K562 (cell line): ENCODE measurements around the gene TECPR1. TPM values are rescaled to one million over a fixed set of nuclear protein-coding genes. Genes with fewer than 3 reads are reported as not detected.

Source experiments
- ATAC-seq: fragments of 200-7000 bp; cut with Tn5 transposase; 3 replicates; pipeline ENCODE4 v1.9.1; 2020; ENCODE audit warnings: moderate library complexity
- BruUV-seq: library from RNA; stranded (reverse); fragments of 400-500 nt; replicated peaks from 2 replicates; lab custom pipeline; 2021; lab: Mats Ljungman, UMichigan
- CTCF ChIA-PET: fragments of 300-600 bp; formaldehyde crosslinking; extraction: SDS; loops from one replicate; lab custom pipeline; 2021; ENCODE audit warnings: low intra/inter-chr PET ratio; lab: Yijun Ruan, JAX
- POLR2A ChIA-PET: fragments of 300-600, 350-650 bp; sonication (Branson Sonifier 250); formaldehyde crosslinking; extraction: SDS; loops from one replicate; lab custom pipeline; 2021; ENCODE audit warnings: antibody characterized with exemption, inconsistent platforms; lab: Yijun Ruan, JAX
- DNase-seq, 4 experiments: peaks; one replicate each; pipeline versions ENCODE4 v3.0.0 to v3.0.0-alpha.2; 2011 to 2018; ENCODE audit warnings: low spot score in 3 of 4, mixed read lengths in 3 of 4; ENCODE audit errors: extremely low read depth in 1 of 4
- FAIRE-seq: peaks from 2 replicates; lab custom pipeline; 2011; peaks lifted over from hg19 to GRCh38; lab: Jason Lieb, UNC
- H2AFZ ChIP-seq: 2 replicates; pipeline ENCODE4 v1.6.0; 2011; ENCODE audit warnings: low read depth, low read length, control low read depth, inconsistent platforms
- H3K27ac ChIP-seq: fragments of 200-600 bp; 3 replicates; pipeline ENCODE4 v1.8.0; 2011; ENCODE audit warnings: low read depth, mild to moderate bottlenecking, control low read depth, inconsistent platforms, low read length, moderate library complexity, mixed read lengths; ENCODE audit errors: extremely low read depth
- H3K27me3 ChIP-seq, 2 experiments: fragments of 300-600 bp in 1 of 2; 2 replicates in 1 of 2; 3 replicates in 1 of 2; pipeline versions ENCODE4 v1.6.0 to v1.8.0; 2011; ENCODE audit warnings: inconsistent platforms in 2 of 2, low read length in 2 of 2, mild to moderate bottlenecking in 1 of 2, mixed read lengths in 1 of 2, moderate library complexity in 1 of 2; ENCODE audit not compliant: control insufficient read depth in 2 of 2, insufficient read depth in 2 of 2
- H3K36me3 ChIP-seq: fragments of 300-600 bp; 3 replicates; pipeline ENCODE4 v1.8.0; 2011; ENCODE audit warnings: mild to moderate bottlenecking, low read length, inconsistent platforms; ENCODE audit not compliant: control insufficient read depth, insufficient read depth
- H3K4me1 ChIP-seq, 2 experiments: fragments of 200-600 bp in 1 of 2; replicated peaks in 1 of 2; 2 replicates in 1 of 2; 3 replicates in 1 of 2; pipeline versions ENCODE4 v1.5.1 to v1.8.0; 2011; ENCODE audit warnings: inconsistent platforms in 2 of 2, low read length in 2 of 2, mild to moderate bottlenecking in 1 of 2, mixed read lengths in 1 of 2, moderate library complexity in 1 of 2; ENCODE audit not compliant: control insufficient read depth in 2 of 2, insufficient read depth in 2 of 2
- H3K4me2 ChIP-seq: 2 replicates; pipeline ENCODE4 v1.6.1; 2011; ENCODE audit warnings: low read length, control low read depth, inconsistent platforms, mixed read lengths; ENCODE audit not compliant: insufficient read depth
- H3K4me3 ChIP-seq: fragments of 200-600 bp; sonication (generic), shearing (Covaris generic); 2 replicates; pipeline ENCODE4 v1.5.1; 2016; ENCODE audit warnings: control low read depth, inconsistent platforms
- H3K79me2 ChIP-seq: fragments of 200-600 bp; 3 replicates; pipeline ENCODE4 v1.8.0; 2011; ENCODE audit warnings: low read length, inconsistent platforms; ENCODE audit not compliant: control insufficient read depth, insufficient read depth
- H3K9ac ChIP-seq, 2 experiments: 2 replicates each; pipeline versions ENCODE4 v1.6.0 to v1.6.1; 2011; ENCODE audit warnings: low read depth in 2 of 2, low read length in 2 of 2, control low read depth in 1 of 2, inconsistent platforms in 1 of 2, mild to moderate bottlenecking in 1 of 2, mixed read lengths in 1 of 2; ENCODE audit not compliant: insufficient read depth in 1 of 2
- H3K9me1 ChIP-seq: one replicate; pipeline ENCODE4 v1.6.0; 2011; ENCODE audit warnings: inconsistent platforms, mild to moderate bottlenecking, low read length, moderate library complexity; ENCODE audit not compliant: control insufficient read depth, insufficient read depth
- H3K9me3 ChIP-seq: replicated peaks from 2 replicates; pipeline ENCODE4 v1.5.1; 2011; ENCODE audit warnings: low read depth, low read length, inconsistent platforms; ENCODE audit not compliant: control insufficient read depth, insufficient read depth
- H4K20me1 ChIP-seq: replicated peaks from 2 replicates; pipeline ENCODE4 v1.6.1; 2011; ENCODE audit warnings: low read length, inconsistent platforms, mixed read lengths; ENCODE audit not compliant: control insufficient read depth, insufficient read depth
- CAMTA2 ChIP-seq: fragments of 250-450 bp; sonication (Bioruptor Pico); conservative IDR thresholded peaks from 2 replicates; pipeline ENCODE4 v1.5.1; 2022
- EHMT2 ChIP-seq: fragments of 450-650 bp; IDR thresholded peaks from 2 replicates; pipeline ENCODE4 v1.6.1; 2018; ENCODE audit warnings: antibody characterized with exemption
- ELF2 ChIP-seq: fragments of 250-450 bp; sonication (Bioruptor Pico); IDR thresholded peaks from 2 replicates; pipeline ENCODE4 v1.5.0; 2021; ENCODE audit warnings: mild to moderate bottlenecking
- GABPB2 ChIP-seq: fragments of 250-450 bp; sonication (Bioruptor Pico); conservative IDR thresholded peaks from 2 replicates; pipeline ENCODE4 v1.5.1; 2021; ENCODE audit warnings: mild to moderate bottlenecking
- NCOR1 ChIP-seq: fragments of 450-650 bp; IDR thresholded peaks from 2 replicates; pipeline ENCODE4 v1.6.1; 2016; ENCODE audit warnings: mild to moderate bottlenecking, moderate library complexity
- NFATC3 ChIP-seq: fragments of 450-650 bp; IDR thresholded peaks from 2 replicates; pipeline ENCODE4 v1.6.1; 2017; ENCODE audit warnings: mild to moderate bottlenecking
- NFE2L1 ChIP-seq: fragments of 450-650 bp; IDR thresholded peaks from 2 replicates; pipeline ENCODE4 v1.6.1; 2016; ENCODE audit warnings: missing genetic modification characterization, low read depth, mild to moderate bottlenecking, missing compliant biosample characterization, moderate library complexity, borderline replicate concordance
- NR2C1 ChIP-seq, 2 experiments: fragments of 450-650 bp; IDR thresholded peaks; 2 replicates each; pipeline ENCODE4 v1.6.1; 2017; ENCODE audit warnings: mild to moderate bottlenecking in 2 of 2, antibody characterized with exemption in 1 of 2, inconsistent platforms in 1 of 2, missing compliant biosample characterization in 1 of 2, missing genetic modification characterization in 1 of 2
- POLR3A ChIP-seq: IDR thresholded peaks from 2 replicates; pipeline ENCODE4 v1.6.1; 2011; ENCODE audit warnings: borderline replicate concordance, mild to moderate bottlenecking, moderate library complexity; ENCODE audit not compliant: insufficient read length, insufficient read depth; ENCODE audit errors: extremely low read depth
- POLR3G ChIP-seq: IDR thresholded peaks from 2 replicates; pipeline ENCODE4 v1.6.1; 2011; ENCODE audit not compliant: insufficient read length, insufficient replicate concordance; ENCODE audit errors: extremely low read depth
- SFPQ ChIP-seq: fragments of 200-400 bp; formaldehyde crosslinking; IDR thresholded peaks from 2 replicates; pipeline ENCODE4 v1.6.1; 2017; ENCODE audit warnings: mild to moderate bottlenecking, low read depth, low read length, moderate library complexity
- SMARCC2 ChIP-seq: fragments of 450-650 bp; IDR thresholded peaks from 2 replicates; pipeline ENCODE4 v1.6.1; 2017; ENCODE audit warnings: antibody characterized with exemption, moderate library complexity, mild to moderate bottlenecking, low read depth
- TGIF2 ChIP-seq: sonication (generic); formaldehyde crosslinking; IDR thresholded peaks from 2 replicates; pipeline ENCODE4 v1.8.1; 2022; ENCODE audit warnings: mild to moderate bottlenecking, missing genetic modification reagents, moderate library complexity
- TRIM28 ChIP-seq: fragments of 450-650 bp; IDR thresholded peaks from 2 replicates; pipeline ENCODE4 v1.6.1; 2017
- ZNF280A ChIP-seq: fragments of 450-650 bp; IDR thresholded peaks from 2 replicates; pipeline ENCODE4 v1.6.1; 2018; ENCODE audit warnings: mild to moderate bottlenecking, low read depth; ENCODE audit not compliant: partially characterized antibody
- ZNF511 ChIP-seq: sonication (generic); formaldehyde crosslinking; IDR thresholded peaks from 2 replicates; pipeline ENCODE4 v1.8.0; 2022; ENCODE audit warnings: mild to moderate bottlenecking, missing genetic modification reagents
- ZSCAN29 ChIP-seq: fragments of 450-650 bp; IDR thresholded peaks from 2 replicates; pipeline ENCODE4 v1.6.1; 2017
- WGBS: fragments of 100-300 bp; shearing (Covaris generic); methylation state at CpG from one replicate; pipeline ENCODE4 v1.1.6; 2016; ENCODE audit warnings: low coverage, mixed read lengths; ENCODE audit not compliant: insufficient coverage; ENCODE audit errors: missing lambda C conversion rate; 5-methylcytosine and 5-hydroxymethylcytosine counted together
- in situ Hi-C: fragments of 300-500 bp; cut with MboI; formaldehyde crosslinking; loops from 4 replicates; pipeline ENCODE4 v1.15.0; 2018; ENCODE audit warnings: inconsistent platforms, mixed read lengths
- intact Hi-C: fragments of 100-400 bp; cut with micrococcal nuclease; formaldehyde crosslinking; loops from 2 replicates; pipeline ENCODE4 v1.14.2; 2022
- polyA plus RNA-seq, 8 experiments: library from polyadenylated mRNA; depleted of rRNA in 4 of 8; stranded (reverse) in 5 of 8; unstranded in 3 of 8; fragments of >200 nt; fragmentation: Nextera tagmentation in 2 of 8; fragmentation: Illumina TruSeq in 1 of 8; extraction: Ambion mirVana in 2 of 8; extraction: Trizol in 1 of 8; gene quantifications; 2 replicates each; pipeline versions ENCODE4 v1.2.1 to v1.2.3, GENCODE V29; 2011 to 2014; ENCODE audit warnings: inconsistent platforms in 1 of 8, missing spikeins in 1 of 8
- total RNA-seq, 7 experiments: library from RNA; depleted of rRNA in 6 of 7; stranded (reverse); fragments of >200 nt in 6 of 7; fragmentation: Illumina TruSeq in 2 of 7; extraction: Trizol in 2 of 7; gene quantifications; 2 replicates each; pipeline versions ENCODE4 v1.2.1 to v1.2.3, GENCODE V29; 2011 to 2021; ENCODE audit warnings: low replicate concordance in 1 of 7

Gene TECPR1
- total and polyA plus RNA-seq, 9 of the 15 experiments (the other 6 are each of a cell fraction or from before 2014, with no cell fraction given) = 0.17 to 15.0 (median 2.2) TPM

- TF ChIP-seq NR2C1 (IDR thresholded peaks at IDR 0.05) (no peak), NR2C1 (tag; IDR thresholded peaks at IDR 0.05) (no peak), SMARCC2 (no peak), ZNF280A (no peak), ZNF511 (no peak)
- TF ChIP-seq, all 486 proteins: peak for 2
Measured at GRCh38 chr7:98215561-98216495, 36.2 kb downstream of the TECPR1 start (continued).

- CTCF ChIA-PET = no interaction called here
- H3K9me1 ChIP-seq = no peaks in the 10 kb centered on the region
- POLR2A ChIA-PET = no interaction called here
- no peak for TF ChIP-seq ZSCAN29
- TF ChIP-seq CAMTA2 (CRISPR knock-in tag) = no peak
- TF ChIP-seq NFATC3 = no peak
- TF ChIP-seq TRIM28 = no peak
- TF ChIP-seq TGIF2 (CRISPR knock-in tag) = no peak
- no peak for TF ChIP-seq GABPB2 (CRISPR knock-in tag)
- TF ChIP-seq NCOR1 = no peak
- TF ChIP-seq POLR3G = no peak
- TF ChIP-seq ELF2 = no peak
- TF ChIP-seq SFPQ = no peak
- no peak for TF ChIP-seq POLR3A
- TF ChIP-seq EHMT2 = no peak
- no peak for TF ChIP-seq NFE2L1
Measured at GRCh38 chr7:98214811-98215321, 37.2 kb downstream of the TECPR1 start.

More at GRCh38 chr7:98214811-98215321, 37.2 kb downstream of the TECPR1 start:
- peaks cover 14 to 35% of the 10 kb centered on the region in 2 experiments; a peak in 4 of 5 replicates for H3K27me3 ChIP-seq
- H3K9me3 ChIP-seq = no peaks in the 10 kb centered on the region
- ATAC-seq = no peak
- H4K20me1 ChIP-seq = peaks cover 12% of the 10 kb centered on the region
- H3K36me3 ChIP-seq = no peaks in the 10 kb centered on the region
- no peak overlapping the region for H2AFZ ChIP-seq
- H3K4me2 ChIP-seq = no peak overlapping the region
- H3K9ac ChIP-seq = no peak overlapping the region; a peak in 1 of 4 replicates
- peaks cover 11 to 50% of the 10 kb centered on the region in 2 experiments; a peak in 4 of 5 replicates for H3K4me1 ChIP-seq
- no peak overlapping the region for H3K4me3 ChIP-seq
- no peak overlapping the region for H3K27ac ChIP-seq
- intact Hi-C loops (no loop called here), in situ Hi-C loops (no loop called here)
- peak in 1 of 4 experiments; percentile 27 for DNase-seq
- no peak for FAIRE-seq
- no peaks in the 10 kb centered on the region for H3K79me2 ChIP-seq
- WGBS = 23% methylated on average over 22 of the region's 27 CpGs
- no TSS peak for BruUV-seq
